Superior temporal gyrus (tissue), 1 donor: ENCODE measurements around the gene GFPT1.
A peak's percentile ranks its signal among the peaks of the same experiment; 100 is the strongest.
"Not testable (repeated sequence)": the region's sequence is repeated elsewhere in the genome, so short reads cannot be mapped to it uniquely, and the experiment has no call there.

Experiments
- DNase-seq: peaks from one replicate; pipeline ENCODE4 v3.0.0-alpha.2; 2016; ENCODE audit errors: extremely low spot score

The GFPT1 gene

DNA sequence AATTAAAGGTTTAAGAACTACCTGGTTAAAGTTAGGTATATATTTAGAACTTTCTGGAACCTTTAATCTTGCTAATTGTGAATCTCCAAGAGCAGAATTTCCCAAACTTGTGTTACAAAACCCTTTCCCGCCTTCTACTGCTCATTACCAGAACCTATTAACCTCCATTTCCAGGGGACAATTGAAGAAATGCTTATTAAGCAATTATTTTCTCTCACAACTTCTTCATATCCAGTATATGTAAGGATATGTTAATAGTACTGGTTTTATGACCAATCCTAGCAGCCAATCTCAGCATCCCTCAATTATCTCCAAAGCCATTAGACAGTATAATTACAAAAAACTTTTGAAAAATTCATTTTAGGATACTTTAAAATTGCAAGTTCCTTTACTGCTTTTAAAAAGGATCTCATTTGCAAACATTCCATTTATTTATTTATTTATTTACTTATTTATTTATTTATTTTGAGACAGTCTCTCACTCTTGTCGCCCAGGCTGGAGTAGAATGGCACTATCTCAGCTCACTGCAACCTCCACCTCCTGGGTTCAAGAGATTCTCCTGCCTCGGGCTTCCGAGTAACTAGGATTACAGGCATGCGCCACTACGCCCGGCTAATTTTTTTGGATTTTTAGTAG, 3.7 kb downstream of the GFPT1 start:
- no peak for DNase-seq

DNA sequence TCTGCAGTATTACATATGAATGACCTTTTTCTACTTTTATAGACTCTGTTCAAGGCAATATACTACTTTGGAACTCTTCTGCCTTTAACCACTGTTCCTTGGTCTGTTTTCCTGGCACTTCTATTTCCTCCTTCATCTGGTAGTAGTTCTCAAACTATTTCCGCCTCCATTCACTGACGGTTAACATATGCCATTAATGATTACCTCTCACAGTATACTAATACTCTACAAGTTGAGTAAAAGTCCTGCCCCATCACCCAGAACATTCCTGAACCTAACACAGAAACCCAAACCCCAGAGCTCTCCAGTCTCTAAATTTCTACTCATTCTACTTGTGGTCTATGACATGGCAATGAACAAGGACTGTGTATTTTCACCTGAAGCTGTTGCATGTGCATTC, 4.5 kb downstream of the GFPT1 start:
- no peak for DNase-seq

DNA sequence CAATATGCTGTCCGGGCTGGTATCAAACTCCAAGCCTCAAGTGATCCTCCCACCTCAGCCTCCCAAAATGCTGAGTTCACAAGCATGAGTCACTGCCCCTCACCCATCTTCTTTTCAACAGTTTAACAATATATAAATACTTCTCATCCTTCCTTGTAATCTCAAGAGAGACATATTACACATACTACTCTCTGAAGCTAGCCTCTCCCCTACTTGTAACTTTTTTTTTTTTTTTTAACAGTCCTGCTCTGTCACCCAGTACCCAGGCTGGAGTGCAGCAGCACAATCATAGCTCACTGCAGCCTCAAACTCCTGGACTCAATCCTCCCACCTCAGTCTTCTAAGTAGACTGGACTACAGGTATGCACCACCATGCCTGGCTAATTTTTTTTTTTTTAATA, 5.7 kb downstream of the GFPT1 start:
- no peak for DNase-seq

DNA sequence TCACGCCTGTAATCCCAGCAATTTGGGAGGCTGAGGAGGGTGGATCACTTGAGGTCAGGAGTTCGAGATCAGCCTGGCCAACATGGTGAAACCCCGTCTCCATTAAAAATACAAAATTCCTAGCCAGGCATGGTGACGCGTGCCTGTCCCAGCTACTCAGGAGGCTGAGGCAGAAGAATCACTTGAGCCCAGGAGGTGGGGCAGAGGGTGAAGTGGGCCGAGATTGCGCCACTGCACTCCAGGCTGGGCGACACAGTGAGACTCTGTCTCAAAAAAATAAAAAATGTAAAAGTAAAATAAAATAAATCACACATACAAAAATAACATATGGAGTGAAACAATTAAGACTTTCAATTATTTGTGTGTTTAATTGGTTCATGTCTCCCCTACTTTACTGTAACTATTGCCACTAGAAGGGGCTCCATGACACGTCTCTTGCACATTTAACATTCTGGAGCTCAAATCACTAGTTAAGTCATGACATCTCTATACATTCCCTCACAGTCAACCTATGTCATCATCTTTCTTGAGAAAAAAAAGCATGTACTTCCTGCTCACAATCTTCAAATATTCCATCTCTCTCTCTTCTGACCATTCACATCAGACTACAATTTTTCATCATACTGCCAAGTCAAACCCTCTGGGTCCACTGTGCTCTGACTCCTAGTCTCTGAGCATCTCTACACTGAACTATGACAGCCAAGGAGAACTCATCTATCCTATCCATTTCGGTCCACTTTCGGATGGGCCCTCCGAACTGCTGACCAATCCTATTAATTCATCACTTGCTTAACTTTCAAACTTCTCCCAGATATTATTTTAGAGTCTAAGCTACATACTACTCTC, 6.7 kb downstream of the GFPT1 start:
- DNase-seq: no peak

DNA sequence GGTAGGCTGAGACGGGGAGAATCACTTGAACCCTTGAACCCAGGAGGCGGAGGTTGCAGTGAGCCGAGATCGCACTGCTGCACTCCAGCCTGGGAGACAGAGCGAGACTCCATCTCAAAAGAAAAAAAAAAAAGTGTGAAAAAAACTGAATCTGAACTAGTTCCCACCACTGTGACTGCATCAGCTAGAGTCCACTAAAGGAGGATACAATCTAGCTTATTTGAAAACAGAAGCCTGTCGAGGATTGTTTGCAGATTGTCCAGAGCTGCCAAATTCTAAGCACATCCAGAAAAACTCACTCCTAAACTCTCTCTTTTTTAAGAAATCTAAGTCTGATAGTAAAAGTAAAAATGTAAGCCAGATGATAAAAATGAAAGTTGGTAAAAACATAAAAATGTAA, 10.6 kb downstream of the GFPT1 start:
- no peak for DNase-seq

DNA sequence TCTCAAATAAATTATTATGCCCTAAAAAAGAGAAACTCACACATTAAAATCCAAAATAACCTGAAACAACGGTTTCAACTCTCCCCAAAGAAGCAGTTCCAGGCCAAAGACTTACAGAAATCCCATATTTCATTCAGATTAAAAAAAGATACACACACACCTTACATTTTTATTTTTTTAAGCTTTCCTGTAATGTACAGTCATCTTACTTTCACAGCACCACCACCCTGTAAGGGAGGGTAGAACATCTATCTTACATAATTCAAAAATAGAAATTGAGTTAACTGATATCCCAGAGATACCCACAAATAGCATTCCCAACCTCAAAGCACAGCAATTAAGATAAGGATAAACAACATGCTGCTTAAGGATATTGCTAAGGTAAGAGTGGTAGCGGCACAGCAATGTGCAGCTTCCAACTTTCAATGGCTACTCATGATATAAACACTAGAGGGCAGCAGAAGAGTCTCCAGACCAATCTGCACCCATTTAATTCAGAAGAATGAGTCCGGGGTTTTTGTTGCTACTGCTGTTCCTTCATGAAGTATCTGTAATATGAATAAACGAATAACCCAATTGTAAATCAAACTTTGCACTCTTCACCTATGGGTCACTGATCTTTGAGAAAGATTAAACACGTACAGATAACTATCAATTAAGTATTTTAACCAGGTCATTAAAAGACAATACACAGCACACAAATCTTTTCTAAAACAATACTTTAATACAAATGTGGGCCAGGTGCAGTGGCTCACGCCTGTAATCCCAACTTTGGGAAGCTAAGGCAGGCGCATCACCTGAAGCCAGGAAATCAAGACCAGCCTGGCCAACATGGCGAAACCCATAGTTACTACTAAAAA, 11.3 kb downstream of the GFPT1 start:
- DNase-seq: peak; percentile 79

DNA sequence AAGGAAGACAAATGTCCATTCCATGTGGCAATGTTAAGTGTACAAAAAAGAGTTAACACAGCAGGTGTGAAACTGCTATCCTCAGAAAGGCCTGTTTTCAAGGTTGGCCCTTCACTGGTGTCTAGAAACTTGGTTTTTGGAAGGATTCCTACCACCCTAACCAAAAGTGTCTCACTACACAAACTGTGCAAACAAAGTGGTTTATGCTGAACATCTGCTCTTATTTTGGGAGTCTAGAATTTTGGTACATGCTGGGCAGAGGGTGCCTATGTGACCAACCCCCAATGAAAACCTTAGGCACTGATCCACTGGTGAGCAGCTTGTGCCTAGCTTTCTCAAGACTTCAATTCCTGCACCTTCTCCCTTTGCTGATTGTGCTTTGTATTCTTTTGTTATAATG, 14.3 kb downstream of the GFPT1 start:
- DNase-seq: no peak

DNA sequence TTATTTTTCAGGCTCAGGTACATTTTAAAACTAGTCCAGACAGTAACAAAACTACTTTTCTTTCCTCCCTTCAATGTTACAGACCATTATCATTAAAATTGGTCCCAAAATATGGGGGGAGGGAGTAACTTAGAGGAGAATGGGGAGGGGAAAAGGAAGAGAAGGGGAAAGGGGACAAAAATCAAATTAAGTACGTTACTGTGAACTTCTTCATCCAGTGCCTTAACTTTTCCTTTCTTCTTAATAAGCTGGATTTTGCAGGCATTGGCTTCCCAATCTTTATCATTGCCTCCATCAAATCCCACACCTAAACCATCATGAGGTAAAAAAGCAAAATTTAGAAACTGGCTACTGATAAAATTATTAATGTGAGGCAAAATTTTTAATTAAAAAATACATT, 17.2 kb downstream of the GFPT1 start:
- no peak for DNase-seq

DNA sequence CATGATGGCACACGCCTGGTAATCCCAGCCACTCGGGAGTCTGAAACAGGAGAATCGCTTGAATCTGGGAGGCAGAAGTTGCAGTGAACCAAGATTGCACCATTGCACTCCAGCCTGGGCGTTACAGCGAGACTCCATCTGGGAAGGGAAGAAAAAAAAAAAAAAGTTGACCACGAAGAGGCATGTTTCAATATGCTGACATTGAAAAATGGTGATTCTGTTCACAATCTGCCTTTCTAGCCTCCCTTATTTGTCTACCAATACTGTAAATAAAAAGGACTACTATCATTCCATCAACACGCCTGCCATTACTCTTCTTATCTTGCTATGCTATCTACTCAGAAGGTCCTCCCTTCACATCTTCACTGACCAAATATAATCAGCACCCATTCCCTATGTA, 18.4 kb downstream of the GFPT1 start:
- DNase-seq: no peak

DNA sequence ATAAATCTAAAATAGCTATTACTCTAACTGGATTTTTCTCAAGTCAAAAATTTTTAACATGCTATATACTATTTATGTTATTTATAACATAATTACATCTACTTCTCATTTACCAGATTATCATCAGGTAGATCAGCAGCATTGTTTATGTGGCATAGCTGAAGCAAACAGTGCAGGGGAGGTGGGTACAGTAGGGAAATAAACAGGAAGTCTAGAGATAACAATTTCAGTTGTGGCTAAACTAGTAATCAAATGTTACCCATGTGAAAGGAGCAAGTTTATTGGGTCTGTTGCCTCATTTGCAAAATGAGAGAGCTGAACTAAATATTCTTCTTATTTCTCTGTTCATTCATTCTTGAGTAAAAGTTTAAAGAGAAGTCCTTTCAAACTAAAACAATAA, 27.7 kb downstream of the GFPT1 start:
- DNase-seq: no peak

DNA sequence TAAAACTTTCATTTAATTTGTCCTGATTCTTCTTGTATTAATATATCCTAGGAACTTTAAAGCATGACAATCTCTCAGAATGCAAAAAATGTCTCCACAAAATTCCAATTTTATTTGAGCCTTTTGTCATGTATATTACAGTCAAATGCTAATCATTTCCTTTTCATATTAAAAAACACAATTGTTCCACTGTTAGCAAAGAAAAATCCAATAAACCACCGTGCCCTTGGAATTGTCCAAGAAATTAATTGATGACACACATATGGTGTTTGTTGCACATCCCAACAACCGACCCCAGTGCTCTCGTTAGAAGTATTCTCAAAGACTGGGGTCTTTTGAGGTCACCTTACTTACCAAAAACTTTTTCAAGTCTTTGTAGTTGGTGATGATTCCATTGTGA, 28.1 kb downstream of the GFPT1 start:
- DNase-seq: no peak

DNA sequence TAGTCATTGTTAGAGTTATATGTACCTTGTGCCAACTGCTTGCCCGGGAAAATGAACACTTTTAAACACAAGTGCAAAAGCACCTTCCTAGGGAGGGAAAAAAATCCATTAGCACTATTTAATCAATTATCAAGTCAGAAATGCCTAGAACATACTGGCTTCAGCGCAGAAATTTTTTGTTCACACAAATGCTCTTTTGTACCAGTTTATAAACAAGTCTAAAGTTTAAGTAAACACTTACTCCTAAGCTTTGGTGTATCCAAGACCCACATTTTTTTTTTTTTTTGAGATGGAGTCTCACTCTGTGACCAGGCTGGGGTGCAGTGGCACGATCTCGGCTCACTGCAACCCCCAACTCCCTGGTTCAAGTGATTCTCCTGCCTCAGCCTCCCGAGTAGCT, 30.6 kb downstream of the GFPT1 start:
- no peak for DNase-seq

DNA sequence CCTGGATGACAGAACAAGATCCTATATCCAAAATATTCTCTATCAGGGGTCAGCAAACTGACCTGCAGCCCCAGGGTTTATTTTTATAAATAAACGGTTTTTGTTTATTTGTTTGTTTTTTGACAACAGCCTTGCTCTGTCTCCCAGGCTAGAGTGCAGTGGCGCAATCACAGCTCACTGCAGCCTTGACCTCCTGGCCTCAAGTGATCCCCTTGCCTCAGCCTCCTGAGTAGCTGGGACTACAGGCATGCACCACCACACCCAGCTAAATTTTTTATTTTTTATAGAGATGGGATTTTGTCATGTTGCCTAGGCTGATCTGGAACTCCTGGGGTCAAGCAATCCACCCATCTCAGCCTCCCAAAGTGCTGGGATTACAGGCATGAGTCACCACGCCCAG, 32.1 kb downstream of the GFPT1 start:
- DNase-seq: not testable (repeated sequence)

DNA sequence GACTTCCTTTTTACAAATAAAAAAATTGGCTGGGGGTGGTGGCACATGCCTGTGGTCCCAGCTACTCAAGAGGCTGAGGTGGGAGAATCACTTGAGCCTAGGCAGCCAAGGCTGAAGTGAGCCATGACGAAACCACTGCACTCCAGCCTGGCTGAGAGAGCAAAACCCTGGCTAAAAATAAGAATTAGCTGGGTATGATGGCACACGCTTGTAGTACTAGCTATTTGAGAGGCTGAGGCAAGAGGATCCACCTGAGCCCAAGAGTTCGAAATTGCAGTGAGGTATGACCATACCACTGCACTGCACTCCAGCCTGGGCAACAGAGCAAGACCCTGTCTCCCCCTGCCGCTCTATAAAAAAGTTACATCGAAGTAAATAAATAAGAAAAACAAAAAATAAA, 33.7 kb downstream of the GFPT1 start:
- DNase-seq: no peak

DNA sequence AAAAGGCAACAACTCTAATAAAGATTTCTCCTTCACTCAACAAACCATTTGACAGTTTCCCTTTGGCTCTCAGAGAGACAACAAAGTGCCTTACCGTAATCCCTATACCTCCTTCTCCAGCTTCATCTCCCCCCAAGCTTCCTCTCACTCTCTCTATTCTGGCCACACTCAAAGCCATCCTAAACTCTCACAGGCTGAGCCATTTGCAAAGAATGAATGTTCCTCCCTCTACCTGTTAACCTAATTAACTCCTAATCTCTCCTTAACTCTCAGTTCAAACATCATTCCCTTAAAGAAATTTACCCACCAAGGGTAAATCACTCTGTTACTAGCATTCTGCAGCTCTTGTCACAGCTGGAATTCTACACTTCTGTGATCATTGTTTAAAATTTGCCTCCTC, 38.2 kb downstream of the GFPT1 start:
- DNase-seq: no peak

DNA sequence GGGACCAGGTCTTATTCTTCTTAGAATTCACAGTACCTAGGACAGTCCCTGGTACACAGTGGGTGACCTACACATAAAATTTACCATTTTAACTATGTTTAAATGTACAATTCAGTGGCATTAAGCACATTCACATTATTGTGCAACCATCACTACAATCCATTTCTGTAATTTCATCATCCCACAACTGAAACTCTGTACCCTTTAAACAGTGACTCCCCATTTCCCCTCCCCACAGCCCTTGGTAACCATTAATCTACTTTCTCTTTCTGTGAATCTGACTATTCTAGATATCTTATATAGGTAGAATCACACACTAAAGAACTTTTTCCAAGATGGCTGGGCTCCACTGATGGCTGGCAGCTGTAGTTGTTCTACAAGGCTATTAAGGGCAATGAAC, 41.6 kb downstream of the GFPT1 start:
- no peak for DNase-seq

DNA sequence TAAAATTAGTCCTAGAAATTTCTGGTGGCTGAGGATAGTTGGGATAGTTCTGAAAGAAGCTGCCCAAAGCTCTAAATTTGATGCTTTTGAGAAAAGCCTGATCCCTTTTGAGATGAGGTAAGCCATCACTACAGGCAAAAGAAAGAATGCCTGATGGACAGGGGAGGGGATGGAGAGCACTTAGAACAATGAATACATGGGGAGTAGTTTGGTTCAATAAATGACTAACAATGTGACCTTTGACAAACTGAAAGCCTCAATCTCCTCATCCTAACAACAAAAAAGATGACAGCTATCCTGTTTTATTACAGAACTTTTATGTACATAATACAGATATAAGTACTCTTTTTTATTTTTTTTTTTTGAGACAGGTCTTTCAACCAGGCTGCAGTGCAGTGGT, 42.7 kb downstream of the GFPT1 start:
- DNase-seq: no peak

DNA sequence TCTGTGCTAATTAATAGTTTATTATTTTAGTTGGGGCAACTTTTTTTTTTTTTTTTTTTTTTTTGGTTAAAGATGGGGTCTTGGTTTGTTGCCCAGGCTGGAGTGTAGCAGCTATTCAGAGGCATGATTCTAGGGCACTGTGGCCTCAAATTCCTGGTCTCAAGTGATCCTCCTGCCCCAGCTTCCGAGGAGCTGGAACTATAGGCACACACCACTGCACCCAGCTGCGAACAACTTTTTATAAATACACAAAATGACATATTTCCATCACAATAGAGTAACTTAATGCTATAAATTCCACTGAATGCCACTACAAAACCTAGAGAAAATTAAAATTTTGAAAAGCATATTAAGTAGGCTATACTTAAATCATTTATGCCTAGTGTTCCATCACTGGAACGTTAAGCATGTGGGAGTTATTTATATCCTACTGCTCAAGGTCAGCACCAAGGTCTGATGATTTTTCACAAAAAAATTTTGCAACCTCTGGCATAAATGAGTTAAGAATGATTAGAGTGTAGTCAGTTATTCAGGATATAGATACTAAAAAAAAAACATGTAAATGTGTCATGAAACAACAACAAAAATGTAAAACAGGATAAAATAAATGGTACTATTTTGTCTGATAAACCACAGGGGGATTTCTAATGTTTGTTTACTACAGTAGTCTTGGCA, 46.8 kb downstream of the GFPT1 start:
- no peak for DNase-seq

DNA sequence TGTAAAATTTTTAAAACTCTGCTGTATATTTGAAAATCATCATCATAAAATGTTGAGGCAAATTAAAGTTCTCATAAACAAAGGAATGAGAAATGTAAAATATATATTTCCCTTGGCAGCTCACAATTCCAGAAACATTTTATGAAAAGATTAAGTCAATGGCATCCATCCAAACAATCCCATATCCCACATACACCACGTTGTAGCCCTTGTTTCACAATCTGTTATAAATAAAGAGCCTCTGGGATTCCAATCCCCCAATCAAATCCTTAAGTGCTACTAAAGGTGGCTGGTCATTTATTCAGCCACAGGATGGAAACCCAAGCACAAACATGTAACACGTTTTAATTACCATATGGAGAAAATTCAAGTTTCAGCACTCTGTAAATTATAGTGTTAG, 51.7 kb downstream of the GFPT1 start:
- DNase-seq: no peak

DNA sequence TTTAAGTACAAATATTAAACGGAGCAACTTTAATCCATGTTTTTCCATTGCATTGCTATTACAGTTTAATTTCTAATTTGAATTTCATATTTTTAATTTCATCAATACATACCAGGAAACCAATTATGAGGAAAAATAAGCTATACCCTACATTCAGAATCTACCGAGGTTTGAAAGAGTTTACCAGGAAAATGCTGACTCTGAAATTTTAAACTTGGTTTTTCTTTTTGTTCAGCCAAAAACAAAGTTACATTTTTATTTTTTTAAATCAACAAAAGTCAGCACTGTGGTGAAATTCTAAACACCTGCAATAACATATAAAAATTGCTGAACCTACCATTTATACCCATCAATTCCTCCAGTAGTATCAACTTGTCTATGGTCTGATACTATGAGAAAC, 53.7 kb downstream of the GFPT1 start:
- no peak for DNase-seq

DNA sequence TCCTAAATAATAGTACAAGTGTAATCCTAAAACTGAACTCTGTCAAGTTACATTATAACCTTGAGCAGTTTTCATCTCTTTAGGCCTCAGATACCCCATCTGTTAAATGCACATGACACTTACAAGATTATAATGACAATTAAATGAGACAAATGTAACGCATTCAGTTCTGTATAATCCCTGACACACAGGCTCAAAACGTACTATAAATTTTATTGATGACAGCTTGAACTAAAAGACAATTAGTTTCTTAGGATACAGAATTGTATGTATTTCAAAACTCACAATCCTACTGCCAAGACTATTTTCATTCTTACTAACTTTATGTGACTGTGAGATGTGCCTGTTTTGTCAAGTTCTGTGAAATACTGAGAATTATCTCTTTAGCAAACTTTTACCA, 56.2 kb downstream of the GFPT1 start:
- DNase-seq: no peak

DNA sequence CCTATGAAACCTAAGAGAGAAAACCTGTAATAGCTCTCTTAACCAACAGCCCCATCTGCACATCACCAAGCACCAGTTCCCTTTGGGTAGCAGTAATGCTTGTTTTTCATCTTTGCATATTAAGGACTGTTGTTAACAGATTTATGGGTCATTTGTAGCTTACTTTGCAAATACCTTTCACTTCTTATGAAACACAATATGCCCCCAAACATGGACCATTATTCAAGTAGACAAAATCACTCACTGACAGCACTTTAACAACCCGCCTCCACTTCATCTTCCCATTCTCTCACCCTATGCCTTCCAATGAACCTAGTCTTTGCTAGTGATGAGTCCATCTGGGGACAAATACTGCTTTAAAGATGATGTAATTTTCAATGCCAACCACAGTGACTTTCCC, 64.4 kb downstream of the GFPT1 start:
- no peak for DNase-seq
